GM18511 (cell line): ENCODE data around the gene UBN2.
"Not testable (repeated sequence)": the region's sequence is repeated elsewhere in the genome, so short reads cannot be mapped to it uniquely, and the experiment has no call there.

Experiments used
- ATAC-seq: cut with Tn5 transposase; IDR thresholded peaks from one replicate; pipeline ENCODE4 v1.9.1; 2021; ENCODE audit warnings: mild to moderate bottlenecking, moderate library complexity; ENCODE audit not compliant: unreplicated experiment

Gene UBN2

DNA sequence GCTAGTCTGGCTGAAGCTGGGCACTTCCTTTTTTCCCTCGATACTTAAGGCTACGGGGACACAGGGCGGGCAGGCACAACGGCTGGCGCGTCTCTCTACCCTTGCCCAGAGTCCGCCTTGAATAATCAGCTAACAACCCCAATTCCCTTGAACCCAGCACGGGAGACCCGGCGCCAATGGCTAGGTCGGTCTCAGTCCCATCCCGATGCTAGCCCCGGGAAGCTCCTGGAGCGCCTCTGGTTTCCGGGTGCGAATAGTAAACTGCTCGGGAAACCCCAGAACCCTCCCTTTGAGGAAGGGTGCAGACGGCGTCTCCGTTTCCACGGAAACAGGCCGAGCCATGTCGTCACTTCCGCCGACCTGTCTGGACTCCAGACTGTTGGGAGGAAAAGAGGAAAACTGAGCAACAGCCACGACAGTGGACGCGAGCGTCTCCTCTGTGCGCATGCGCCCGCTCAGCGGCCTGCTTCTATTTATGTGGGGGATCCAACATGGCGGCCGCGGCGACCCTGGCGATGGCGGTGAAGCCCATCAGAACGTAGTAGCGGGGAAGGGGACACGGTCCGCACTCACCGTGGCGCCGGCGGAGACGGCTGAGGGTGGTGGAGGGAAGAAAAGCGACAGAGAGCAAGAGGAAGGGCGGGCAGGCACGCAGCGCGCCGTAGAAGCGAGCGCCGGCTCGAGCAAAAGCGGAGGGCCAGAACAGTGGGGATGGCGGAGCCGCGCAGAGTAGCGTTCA is at the start of gene UBN2:
UBN2 (plus strand) TSS at position 464 of the 739 bp plus-strand sequence; CDS start at position 712, 248 bp downstream.
- peak; percentile 96 for ATAC-seq

DNA sequence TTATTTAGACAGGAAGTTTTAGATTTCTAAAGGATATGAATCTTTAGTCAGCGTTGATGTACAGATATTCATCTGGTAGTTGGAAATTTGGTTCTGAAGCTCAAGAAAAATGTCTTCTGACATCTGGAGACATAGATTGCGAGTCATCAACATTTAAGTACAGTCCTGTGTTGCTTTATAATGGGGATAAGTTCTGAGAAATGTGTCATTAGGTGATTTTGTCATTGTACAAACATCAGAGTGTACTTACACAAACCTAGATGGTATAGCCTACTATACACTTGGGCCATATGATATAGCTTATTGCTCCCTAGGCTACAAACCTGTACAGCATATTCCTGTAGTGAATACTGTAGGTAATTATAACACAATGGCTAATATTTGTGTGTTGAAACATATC is 49.6 kb upstream of the UBN2 start:
- no peak for ATAC-seq

DNA sequence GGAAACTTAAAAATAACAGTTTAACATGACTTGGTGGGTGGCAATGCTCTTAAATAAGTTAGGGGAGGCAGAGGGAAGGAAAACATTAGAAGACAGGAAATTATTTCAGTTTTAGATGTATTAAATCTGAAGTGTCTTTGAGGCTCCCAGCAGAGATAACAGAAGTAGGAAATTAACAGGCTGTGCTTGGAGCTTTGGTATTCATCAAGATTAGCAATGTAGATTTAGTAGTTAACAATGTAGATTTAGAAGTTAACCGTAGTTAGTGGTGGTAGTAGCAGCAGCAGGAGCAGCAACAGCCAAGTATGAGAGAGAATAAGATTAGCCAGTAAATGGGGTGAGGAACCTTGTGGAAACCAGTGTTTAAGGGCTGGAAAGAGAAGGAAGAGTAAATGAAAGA is 48.7 kb upstream of the UBN2 start:
- no peak for ATAC-seq

DNA sequence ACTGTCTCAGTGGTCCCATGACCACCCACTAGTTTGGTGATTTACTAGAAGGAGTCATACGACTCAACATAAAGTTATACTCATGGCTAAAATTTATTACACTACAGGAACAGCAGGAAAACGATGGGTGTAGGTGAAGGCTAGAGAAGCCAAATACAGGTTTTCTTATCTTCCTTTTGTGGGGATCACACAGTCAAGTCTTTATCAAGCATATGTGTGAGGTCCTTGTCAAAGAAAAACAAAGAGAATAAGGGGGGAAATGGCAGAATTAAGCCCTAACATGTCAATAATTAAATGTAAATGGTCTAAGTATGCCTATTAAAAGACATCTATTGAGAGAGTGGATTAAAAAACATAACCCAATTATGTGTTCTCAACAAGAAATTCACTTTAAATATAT is 47.8 kb upstream of the UBN2 start:
- no peak for ATAC-seq

DNA sequence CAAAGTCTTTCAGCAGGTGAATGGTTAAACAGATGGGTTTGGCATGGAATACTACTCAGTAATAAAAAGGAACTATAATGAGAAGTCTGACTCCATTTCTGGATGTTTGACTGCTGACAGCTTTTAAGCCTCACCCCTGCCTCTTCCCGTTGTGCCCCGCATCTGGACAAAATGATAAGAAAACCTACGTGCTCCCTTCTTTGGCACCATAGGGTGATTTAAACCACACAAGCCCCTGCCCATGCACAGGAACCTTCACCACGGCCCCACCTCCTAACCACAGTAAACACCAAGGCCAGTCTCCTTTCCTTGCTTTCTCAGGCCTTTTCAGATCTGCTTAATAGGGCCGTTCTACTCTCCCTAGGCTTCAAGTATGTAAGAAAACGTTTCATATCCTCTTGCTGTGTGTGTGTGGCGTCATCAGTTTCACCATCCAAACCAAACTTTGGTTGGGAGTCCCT is 47.1 kb upstream of the UBN2 start:
- ATAC-seq: no peak

DNA sequence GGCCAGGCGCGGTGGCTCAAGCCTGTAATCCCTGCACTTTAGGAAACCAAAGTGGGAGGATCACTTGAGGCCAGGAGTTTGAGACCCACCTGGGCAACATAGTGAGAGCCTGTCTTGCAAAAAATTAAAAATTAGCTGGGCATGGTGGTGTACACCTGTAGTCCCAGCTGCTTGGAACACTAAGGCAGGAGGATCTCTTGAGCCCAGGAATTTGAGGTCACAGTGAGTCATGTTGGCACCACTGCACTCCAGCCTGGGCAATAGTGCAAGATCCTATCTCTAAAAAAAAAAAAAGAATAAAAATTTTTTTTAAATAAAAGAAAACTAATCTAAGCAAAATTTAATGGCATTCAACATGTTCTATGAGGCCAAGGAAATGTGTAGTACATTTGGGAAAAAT is 44.9 kb upstream of the UBN2 start:
- no peak for ATAC-seq

DNA sequence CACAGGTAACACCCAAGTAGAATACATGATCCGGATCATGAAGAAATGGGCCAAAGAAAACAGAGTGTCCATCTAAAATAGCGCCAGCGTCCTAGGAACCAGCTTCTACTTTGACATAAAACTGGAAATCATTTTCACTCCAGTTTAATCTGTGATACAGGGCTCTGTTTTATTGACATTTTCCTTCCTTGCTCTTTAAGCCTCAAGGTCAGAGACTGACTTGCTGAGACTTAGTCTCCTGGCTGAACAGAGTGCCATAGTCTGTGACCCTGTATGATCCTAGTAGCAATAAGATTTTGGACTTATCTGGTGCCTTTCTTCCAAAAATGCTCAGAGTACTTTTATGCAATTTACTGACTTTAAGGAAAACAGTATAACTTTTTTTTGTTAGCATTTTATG is 41.7 kb upstream of the UBN2 start:
- ATAC-seq: no peak

DNA sequence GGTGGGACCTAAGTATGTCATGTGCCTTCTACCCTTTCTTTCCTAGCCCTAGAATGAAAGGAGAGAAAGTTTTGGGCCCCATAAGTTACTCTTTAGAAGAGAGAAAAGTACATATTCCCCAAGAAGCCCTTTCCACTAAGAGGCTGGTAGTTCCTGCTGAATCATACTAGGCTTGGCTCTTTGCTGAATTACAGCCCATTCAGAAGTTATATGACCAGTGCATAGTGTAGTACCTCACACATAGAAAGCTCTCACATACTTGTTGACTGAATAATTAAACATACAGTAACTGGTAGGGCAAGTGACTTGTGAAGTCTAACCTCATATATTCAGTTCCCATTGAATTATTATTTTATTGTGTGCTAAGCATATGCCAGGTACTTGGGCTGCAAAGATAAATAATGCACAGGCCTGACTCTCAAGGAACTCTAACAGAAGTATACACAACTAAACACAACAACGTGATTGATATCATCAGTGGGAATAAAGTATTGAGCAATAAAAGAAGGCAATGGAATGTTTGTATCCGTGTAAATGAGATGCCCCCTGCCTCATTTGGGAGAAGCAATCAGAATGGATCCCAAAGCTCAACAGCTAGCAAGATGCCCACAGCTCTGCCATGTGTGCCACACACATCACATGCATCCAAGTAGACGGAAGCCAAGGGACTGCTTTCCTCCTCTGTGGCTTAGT is 38.9 kb upstream of the UBN2 start:
- ATAC-seq: no peak

DNA sequence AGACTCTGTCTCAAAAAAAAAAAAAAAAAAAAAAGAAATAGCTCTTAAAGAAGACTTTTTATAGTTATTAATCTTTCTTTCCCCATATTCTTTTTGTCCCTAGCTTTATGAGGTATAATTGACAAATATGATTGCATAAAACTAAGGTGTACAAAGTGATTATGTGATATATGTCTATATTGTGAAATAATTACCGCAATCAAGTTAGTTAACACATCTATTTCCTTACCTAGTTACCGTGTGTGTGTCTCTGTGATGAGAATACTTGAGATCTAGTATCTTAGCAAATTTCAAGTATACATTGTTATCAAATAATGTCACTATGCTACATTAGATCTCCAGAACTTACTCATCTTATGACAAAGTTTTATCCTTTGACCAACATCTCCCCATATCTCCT is 30.7 kb upstream of the UBN2 start:
- ATAC-seq: no peak

DNA sequence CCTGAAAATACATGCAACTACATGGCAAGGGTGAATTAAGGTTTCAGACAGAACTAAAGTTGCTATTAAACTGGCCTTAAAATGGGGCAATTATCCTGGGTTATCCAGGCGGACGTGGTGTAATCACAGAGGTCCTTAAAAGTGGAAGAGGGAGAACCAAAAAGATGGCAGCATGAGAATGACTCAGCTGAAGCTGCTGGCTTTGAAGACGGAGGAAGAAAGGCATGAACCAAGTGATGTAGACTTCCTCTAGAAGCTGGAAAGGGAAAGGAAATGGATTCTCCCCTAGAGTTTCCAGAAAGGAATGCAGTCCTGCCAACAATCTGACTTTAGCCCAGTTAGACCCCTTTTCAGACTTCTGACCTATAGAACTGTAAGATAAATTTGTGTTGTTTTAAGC is 27.0 kb upstream of the UBN2 start:
- ATAC-seq: no peak

DNA sequence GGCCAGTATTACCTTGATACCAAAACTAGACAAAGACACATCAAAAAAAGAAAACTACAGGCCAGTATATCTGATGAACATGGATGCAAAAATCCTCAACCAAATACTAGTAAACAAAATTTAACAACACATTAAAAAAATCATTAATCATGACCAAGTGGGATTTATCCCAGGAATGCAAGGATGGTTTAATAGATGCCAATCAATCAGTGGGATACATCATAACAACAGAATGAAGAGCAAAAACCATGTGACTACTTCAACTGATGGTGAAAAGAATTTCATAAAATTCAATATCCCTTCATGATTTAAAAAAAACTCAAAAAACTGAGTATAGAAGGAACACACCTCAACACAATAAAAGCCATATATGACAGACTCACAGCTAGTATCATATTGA is 25.2 kb upstream of the UBN2 start:
- ATAC-seq: no peak

DNA sequence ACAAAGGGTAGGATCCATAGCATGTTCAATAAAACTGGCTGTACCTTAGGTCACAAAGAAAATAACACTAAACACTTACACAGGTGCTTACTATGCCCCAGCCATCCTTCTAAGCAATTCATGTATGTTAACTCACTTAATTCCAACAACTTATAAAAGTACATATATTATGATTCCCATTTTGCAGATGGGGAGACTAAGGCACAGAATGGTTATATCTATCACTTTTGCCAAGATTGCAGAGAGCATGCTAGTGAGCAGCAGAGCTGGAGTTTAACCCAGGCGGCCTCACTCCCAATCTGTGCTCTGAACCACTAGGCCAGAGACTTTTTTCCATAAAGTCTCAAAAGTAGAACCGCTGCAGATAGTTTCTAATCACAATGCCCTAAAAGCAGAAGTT is 18.9 kb upstream of the UBN2 start:
- no peak for ATAC-seq

DNA sequence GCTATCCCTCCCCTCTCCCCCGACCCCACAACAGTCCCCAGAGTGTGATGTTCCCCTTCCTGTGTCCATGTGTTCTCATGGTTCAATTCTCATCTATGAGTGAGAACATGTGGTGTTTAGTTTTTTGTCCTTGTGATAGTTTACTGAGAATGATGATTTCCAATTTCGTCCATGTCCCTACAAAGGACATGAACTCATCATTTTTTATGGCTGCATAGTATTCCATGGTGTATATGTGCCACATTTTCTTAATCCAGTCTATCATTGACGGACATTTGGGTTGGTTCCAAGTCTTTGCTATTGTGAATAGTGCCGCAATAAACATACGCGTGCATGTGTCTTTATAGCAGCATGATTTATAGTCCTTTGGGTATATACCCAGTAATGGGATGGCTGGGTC is 17.5 kb upstream of the UBN2 start:
- not testable (repeated sequence) for ATAC-seq

DNA sequence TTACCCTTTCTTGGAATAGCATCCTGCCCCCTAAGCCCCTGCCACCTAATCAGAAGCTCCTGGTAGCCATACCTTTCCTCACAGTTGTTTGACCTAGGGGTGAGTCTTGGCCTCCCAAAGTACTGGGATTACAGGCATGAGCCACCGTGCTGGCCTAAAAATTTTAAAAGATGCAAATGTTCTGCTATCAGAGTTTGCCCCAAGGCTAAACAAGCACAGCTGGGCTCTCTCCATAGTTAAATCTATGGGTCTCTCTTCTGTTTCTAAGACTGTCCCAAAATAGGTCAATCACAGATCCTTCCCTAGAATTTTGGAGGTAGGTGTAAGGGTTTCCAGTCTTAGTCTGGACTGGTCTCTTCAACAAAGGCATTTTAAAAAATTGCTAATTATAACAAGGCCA is 12.9 kb upstream of the UBN2 start:
- ATAC-seq: no peak

DNA sequence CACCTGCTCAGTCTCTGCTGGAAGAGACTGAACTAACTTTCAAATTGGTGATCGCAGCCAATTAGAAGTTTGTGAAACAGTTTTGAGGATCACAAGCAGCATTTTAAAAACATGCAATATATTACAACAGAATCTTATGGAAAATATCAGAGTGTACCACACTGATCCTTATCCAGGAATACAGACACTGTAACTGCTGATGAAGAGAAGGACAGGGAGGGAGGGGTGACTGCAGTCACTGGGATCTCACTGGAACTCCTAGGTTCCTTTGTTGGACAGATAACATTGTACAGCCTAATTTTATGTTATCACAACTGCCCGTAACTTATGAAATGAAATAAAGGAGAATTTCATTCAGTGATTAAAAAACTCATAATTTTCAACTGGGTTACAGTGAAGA is 6.8 kb upstream of the UBN2 start:
- no peak for ATAC-seq

DNA sequence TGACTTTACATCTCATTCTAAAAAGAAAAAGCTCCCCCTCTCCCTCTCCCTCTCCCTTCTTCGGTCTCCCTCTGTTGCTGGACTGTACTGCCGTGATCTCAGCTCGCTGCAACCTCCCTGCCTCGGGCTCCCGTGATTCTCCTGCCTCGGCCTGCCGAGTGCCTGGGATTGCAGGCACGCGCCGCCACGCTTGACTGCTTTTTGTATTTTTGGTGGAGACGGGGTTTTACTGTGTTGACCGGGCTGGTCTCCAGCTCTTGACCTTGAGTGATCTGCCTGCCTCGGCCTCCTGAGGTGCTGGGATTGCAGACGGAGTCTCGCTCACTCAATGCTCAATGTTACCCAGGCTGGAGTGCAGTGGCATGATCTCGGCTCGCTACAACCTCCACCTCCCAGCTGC is 6.2 kb upstream of the UBN2 start:
- not testable (repeated sequence) for ATAC-seq

DNA sequence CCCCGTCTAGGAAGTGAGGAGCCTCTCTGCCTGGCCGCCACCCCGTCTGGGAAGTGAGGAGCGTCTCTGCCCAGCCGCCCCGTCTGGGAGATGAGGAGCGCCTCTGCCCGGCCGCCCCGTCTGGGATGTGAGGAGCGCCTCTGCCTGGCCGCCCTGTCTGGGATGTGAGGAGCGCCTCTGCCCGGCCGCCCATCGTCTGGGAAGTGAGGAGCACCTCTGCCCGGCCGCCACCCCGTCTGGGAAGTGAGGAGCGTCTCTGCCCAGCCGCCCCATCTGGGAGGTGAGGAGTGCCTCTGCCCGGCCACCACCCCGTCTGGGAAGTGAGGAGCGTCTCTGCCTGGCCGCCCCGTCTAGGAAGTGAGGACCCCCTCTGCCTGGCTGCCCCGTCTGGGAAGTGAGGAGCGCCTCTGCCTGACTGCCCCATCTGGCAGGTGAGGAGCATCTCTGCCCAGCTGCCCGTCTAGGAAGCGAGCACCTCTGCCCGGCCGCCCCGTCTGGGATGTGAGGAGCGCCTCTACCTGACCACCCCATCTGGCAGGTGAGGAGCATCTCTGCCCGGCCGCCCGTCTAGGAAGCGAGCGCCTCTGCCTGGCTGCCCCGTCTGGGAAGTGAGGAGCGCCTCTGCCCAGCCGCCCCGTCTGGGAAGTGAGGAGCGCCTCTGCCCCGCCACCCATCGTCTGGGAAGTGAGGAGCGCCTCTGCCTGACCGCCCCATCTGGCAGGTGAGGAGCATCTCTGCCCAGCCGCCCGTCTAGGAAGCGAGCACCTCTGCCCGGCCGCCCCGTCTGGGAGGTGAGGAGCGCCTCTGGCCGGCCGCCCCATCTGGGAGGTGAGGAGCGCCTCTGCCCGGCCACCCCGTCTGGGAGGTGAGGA is 5.5 kb upstream of the UBN2 start:
- not testable (repeated sequence) for ATAC-seq

DNA sequence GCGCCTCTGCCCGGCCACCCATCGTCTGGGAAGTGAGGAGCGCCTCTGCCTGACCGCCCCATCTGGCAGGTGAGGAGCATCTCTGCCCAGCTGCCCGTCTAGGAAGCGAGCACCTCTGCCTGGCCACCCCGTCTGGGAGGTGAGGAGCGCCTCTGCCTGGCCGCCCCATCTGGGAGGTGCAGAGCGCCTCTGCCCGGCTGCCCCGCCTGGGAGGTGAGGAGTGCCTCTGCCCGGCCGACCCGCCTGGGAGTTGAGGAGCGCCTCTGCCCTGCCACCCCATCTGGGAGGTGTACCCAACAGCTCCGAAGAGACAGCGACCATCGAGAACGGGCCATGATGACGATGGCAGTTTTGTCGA is 4.9 kb upstream of the UBN2 start:
- ATAC-seq: not testable (repeated sequence)

DNA sequence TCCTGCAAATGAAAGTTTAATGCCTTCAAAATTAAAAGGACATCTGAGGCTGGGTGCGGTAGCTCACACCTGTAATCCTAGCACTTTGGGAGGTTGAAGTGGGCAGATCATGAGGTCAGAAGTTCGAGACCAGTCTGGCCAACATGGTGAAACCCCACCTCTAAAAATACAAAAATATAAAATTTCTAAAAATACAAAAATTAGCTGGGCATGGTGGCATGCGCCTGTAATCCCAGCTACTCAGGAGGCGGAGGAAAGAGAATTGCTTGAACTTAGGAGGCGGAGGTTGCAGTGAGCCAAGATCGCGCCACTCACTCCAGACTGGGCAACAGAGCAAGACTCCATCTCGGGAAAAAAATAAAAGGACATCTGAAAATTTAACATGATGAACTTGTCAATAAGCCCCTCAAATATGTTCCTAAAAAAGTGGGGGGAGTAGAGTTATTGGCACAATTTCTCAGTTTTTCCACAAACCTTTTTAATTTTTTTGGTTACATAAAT is 4.0 kb upstream of the UBN2 start:
- ATAC-seq: not testable (repeated sequence)

DNA sequence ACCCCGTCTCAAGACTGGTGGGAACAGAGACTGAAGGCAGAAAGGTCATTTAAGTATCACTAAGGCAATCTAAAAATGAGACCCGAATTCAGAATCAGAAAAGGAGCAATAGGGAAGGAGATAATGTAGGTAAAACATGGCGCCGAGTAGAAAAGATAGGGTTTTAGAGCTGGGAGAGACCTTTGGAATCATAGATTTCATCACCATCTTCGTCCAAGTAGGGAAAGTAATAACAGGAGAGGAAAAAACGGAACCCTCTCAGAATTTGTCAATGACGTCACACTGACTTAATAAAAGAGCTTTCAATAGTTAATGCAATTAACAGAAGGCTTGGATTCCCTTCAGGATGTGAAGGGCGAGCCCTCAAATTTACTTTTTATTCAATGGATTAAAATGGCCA is 1.0 kb upstream of the UBN2 start:
- no peak for ATAC-seq

DNA sequence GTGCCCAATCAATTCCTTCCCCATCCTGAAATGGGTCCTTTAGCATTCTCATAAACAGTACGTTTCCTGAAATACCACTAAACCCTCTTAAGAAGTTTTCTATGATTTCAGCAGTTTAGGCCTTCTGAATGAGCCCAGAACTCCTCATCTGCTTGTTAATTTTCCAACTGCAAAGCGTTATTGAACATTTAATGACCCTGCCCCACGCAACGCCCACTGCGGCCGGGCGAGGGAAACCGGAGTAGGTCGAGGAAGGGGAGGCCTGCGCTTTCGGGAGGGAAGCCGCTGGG is 608 bp upstream of the UBN2 start:
- no peak for ATAC-seq
